Astrocyte of the spinal cord (primary cell): ENCODE measurements around the gene STX19.
A peak's percentile ranks its signal among the peaks of the same experiment; 100 is the strongest.
"Not testable (repeated sequence)": the region's sequence is repeated elsewhere in the genome, so short reads cannot be mapped to it uniquely, and the experiment has no call there.

Source experiments
- DNase-seq: peaks from one replicate; pipeline ENCODE4 v3.0.0; 2011; ENCODE audit warnings: low read depth, low spot score
- H3K4me3 ChIP-seq: 2 replicates; pipeline ENCODE4 v1.5.1; 2011; ENCODE audit warnings: low read depth, mild to moderate bottlenecking, low read length, moderate library complexity
- in situ Hi-C: cut with HindIII; loops from 2 replicates; pipeline ENCODE4 v1.10.0; 2017; ENCODE audit warnings: low sequenced_read_pairs
- TF ChIP-seq, protein P1 (sequence below): IDR thresholded peaks from 2 replicates; pipeline ENCODE4 v1.5.1; 2012; ENCODE audit warnings: low read depth, mild to moderate bottlenecking, low read length, inconsistent platforms

Gene STX19

DNA sequence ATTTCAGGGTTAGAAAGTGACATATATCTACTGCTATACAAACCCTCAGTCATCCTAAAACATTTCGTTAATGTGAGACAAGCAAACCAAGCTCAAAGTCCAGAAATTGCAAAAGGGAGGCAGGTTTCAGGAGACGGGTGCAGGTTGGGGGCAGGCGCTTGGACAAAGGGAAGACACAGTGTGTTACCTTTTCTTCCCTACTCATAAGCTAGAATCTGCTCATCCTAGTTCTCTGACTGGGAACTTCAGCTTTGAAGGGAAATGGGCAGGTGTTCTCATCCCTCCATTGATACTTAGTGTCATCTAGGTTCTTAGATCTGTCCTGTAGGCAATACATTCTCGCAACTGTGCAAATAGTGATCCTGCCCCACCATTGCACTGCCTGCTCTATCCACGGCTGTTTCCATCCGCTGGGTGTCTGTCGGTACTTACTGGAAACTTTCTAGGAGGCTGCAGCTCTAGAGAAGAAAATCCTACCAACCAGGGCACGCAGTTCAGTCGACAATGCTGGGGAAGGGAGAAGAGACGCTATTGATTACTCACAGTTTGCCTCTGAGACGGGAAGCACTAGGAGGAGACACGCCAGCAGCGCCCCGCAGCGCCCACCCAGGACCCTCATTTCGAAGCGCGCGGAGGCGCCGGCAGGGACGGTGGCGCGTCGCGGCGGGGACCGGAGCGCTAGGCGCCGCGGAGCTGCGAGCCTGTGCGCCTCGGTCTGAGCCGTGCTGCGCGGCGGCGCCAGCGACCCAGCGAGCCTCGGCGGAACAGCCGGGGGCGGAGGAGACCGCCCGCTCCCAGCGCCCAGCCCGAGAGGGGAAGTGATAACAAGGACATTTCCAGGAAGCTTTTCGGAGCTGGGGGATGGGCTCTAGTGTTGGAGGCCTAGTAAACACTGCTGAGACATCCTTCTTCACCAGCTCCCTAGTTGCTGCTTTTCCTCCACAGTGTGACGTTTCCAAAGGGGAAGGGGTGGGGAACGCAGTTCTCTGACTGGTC lies 55.0 kb downstream of the STX19 start, which contains the start of gene PROS1:
Gene PROS1, minus strand, starts transcription at position 766 of the 996 bp plus-strand sequence. Its CDS starts 147 bp downstream, at position 619.
- peak; percentile 74 for DNase-seq
- TF ChIP-seq, protein P1, sequence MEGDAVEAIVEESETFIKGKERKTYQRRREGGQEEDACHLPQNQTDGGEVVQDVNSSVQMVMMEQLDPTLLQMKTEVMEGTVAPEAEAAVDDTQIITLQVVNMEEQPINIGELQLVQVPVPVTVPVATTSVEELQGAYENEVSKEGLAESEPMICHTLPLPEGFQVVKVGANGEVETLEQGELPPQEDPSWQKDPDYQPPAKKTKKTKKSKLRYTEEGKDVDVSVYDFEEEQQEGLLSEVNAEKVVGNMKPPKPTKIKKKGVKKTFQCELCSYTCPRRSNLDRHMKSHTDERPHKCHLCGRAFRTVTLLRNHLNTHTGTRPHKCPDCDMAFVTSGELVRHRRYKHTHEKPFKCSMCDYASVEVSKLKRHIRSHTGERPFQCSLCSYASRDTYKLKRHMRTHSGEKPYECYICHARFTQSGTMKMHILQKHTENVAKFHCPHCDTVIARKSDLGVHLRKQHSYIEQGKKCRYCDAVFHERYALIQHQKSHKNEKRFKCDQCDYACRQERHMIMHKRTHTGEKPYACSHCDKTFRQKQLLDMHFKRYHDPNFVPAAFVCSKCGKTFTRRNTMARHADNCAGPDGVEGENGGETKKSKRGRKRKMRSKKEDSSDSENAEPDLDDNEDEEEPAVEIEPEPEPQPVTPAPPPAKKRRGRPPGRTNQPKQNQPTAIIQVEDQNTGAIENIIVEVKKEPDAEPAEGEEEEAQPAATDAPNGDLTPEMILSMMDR = no peak
- H3K4me3 ChIP-seq = peak within 1 kb of the TSS; percentile 55
- in situ Hi-C loops = no loop called here

DNA sequence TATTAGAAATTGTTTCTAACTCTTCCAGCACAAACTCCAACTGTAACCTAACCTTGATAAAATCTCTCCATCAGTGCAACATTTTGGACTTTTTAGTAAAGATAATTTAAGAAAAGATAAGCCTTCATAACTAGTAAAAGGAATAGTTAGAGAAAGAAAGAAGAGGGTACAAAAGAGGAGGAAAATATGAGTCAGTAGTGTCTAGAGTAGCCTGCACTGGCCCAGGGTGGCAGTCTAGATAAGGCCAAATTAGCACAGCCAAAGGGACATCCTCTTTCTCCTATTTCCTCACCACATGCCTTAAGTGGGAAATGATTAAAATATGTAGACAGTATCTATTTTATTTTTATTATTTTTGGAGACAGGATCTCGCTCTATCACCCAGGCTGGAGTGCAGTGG lies 58.4 kb downstream of the STX19 start:
- in situ Hi-C loops = no loop called here
- no peak for DNase-seq
- TF ChIP-seq, protein P1 = no peak
- H3K4me3 ChIP-seq = no peak overlapping the region

DNA sequence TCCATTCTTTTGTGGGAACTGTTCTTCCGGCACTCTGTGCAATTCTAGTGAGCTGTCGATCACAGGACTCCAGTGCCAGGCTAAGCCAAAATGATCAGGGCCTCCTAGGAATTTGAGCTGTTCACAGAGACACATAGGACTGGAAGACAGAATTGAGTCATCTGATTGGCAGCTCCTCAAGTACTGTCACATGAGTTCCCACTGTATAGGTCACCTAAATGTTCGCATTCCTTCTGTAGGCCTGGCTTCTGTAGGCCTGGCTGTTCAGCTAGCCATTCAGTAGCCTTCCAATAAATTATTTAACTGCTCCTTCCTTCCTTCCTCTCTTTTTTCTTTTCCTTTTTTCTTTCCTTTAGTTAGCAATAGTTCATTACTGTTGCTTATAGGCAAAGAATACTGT lies 59.0 kb downstream of the STX19 start:
- no peak overlapping the region for H3K4me3 ChIP-seq
- DNase-seq = no peak
- in situ Hi-C loops = no loop called here
- TF ChIP-seq, protein P1 = no peak

DNA sequence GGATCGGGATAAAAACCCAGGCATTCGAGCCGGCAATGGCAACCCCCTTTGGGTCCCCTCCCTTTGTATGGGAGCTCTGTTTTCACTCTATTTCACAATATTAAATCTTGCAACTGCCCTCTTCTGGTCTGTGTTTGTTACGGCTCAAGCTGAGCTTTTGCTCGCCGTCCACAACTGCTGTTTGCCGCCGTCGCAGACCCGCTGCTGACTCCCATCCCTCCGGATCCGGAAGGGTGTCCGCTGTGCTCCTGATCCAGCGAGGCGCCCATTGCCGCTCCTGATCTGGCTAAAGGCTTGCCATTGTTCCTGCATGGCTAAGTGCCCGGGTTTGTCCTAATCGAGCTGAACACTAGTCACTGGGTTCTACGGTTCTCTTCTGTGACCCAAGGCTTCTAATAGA lies 63.3 kb downstream of the STX19 start:
- in situ Hi-C loops, H3K4me3 ChIP-seq, DNase-seq: not testable (repeated sequence)
